ENCODE data around the gene TANGO6. TPM values are rescaled to one million over a fixed set of nuclear protein-coding genes. Genes with fewer than 3 reads are reported as not detected.

Gene TANGO6
- total and polyA plus RNA-seq, 12 donors, result 1.9 to 17.9 (median 10.9) TPM

DNA sequence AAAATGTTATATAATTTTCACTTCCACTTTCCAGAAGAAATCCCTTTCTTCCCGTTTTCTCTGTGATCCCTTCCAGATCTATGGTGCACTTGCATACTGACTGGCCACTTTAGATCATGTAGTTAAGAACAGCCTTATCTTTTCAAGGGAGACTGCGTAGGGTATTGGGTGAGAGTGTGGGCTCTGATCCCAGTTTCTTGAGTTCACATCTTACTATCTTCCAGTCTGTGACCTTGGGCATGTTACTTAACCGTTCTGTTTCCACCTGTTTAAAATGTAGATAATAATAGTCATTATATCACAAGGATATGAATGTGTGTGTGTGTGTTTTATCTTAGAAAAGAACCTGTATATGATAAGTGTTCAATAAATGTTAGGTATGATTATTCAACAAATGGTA, 83.7 kb downstream of the TANGO6 start:
- TF ChIP-seq, protein P1, sequence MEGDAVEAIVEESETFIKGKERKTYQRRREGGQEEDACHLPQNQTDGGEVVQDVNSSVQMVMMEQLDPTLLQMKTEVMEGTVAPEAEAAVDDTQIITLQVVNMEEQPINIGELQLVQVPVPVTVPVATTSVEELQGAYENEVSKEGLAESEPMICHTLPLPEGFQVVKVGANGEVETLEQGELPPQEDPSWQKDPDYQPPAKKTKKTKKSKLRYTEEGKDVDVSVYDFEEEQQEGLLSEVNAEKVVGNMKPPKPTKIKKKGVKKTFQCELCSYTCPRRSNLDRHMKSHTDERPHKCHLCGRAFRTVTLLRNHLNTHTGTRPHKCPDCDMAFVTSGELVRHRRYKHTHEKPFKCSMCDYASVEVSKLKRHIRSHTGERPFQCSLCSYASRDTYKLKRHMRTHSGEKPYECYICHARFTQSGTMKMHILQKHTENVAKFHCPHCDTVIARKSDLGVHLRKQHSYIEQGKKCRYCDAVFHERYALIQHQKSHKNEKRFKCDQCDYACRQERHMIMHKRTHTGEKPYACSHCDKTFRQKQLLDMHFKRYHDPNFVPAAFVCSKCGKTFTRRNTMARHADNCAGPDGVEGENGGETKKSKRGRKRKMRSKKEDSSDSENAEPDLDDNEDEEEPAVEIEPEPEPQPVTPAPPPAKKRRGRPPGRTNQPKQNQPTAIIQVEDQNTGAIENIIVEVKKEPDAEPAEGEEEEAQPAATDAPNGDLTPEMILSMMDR (IDR thresholded peaks at IDR 0.05), result no peak
- TF ChIP-seq POLR2A (IDR thresholded peaks at IDR 0.05), result no peak
- 48 to 55% (median 54%) methylated on average over 3 of the region's 3 CpGs for WGBS, 4 donors
- Histone ChIP-seq H3K27ac (no peak overlapping the region), H3K36me3 (replicated peaks in 1 of 2) (peaks cover 0 to 16% of the 10 kb centered on the region in 2 donors), H3K9me3 (replicated peaks in 1 of 3) (no peaks in the 10 kb centered on the region), H3K4me3 (no peak overlapping the region), H3K4me1 (replicated peaks in 1 of 2) (no peaks in the 10 kb centered on the region), H3K27me3 (no peaks in the 10 kb centered on the region)
- DNase-seq, result peak in 2 of 7 donors; percentile 8 to 34
- intact Hi-C loops (cut with DNase I), result no loop called here

DNA sequence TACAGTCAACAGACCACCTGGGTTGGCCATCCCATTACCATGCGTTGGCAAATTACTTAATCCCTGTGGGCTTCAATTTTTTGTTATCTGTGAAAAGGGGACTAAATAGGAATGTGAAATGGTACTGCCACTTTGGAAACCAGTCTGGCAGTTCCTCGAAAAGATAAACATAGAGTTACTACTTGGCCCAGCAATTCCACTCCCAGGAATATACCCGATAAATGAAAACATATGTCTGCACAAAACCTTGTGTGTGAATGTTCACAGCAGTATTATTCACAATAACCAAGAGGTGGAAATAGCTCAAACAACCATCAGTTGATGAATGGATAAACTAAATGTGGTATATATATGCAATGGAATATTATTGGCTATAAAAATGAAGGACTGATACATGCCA, 87.9 kb downstream of the TANGO6 start:
- no peak for TF ChIP-seq POLR2A (IDR thresholded peaks at IDR 0.05)
- TF ChIP-seq, protein P1 (IDR thresholded peaks at IDR 0.05), result no peak
- Histone ChIP-seq H3K27ac (no peak overlapping the region), H3K27me3 (no peaks in the 10 kb centered on the region), H3K4me3 (no peak overlapping the region), H3K36me3 (replicated peaks in 1 of 2) (peaks cover 0 to 16% of the 10 kb centered on the region in 2 donors), H3K4me1 (replicated peaks in 1 of 2) (no peaks in the 10 kb centered on the region), H3K9me3 (replicated peaks in 1 of 3) (no peaks in the 10 kb centered on the region)
- 88 to 95% (median 93%) methylated on average over 3 of the region's 3 CpGs for WGBS, 4 donors
- DNase-seq, result no peak
- intact Hi-C loops (cut with DNase I), result no loop called here

DNA sequence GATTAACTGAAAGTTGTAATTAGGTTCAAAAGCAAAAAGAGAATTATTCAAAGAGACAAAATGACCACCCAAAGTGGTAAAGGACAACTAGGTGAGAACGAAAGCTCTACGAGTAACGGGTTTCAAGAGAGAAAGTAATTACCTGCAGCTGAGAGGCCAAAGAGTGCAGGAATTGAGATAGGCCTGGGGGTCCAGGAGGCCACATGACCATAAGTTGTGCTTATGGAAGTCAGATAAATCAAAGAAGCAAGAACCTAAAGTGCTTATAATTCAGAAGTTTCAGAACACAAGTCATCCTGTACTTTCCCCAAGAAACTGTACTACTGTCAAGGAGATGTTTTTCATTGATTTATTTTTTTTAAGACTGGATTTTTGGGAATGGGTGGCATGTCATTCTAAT, 91.1 kb downstream of the TANGO6 start:
- Histone ChIP-seq H3K27me3 (no peaks in the 10 kb centered on the region), H3K9me3 (replicated peaks in 1 of 3) (no peaks in the 10 kb centered on the region), H3K36me3 (replicated peaks in 1 of 2) (peaks cover 0 to 5% of the 10 kb centered on the region in 2 donors), H3K4me1 (replicated peaks in 1 of 2) (no peaks in the 10 kb centered on the region), H3K27ac (no peak overlapping the region), H3K4me3 (no peak overlapping the region)
- TF ChIP-seq POLR2A (IDR thresholded peaks at IDR 0.05), result no peak
- TF ChIP-seq, protein P1 (IDR thresholded peaks at IDR 0.05), result no peak
- DNase-seq, result no peak
- intact Hi-C loops (cut with DNase I), result no loop called here
- 94 to 98% (median 96%) methylated on average over 3 of the region's 3 CpGs for WGBS, 4 donors

DNA sequence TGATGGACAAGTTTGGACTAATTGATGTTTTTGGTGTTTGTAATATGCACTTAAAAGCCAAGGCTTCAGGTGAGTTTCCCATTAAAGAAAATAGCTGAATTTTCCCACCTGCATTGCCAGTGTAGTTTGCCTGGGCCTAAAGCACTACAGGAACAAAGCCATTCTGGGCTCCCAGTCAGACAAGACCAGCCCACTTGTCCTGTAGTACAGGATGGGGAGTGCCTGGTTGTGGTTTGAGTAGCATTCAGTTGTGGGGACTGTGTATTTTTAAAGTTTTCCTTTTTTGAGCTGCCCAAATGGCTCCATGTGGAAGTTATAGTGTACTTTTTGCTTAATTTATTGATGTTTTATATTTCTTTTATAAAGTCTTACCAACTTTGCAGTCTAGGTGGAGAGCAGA, 91.7 kb downstream of the TANGO6 start:
- Histone ChIP-seq H3K27me3 (no peaks in the 10 kb centered on the region), H3K4me3 (no peak overlapping the region), H3K4me1 (replicated peaks in 1 of 2) (no peaks in the 10 kb centered on the region), H3K27ac (no peak overlapping the region), H3K9me3 (replicated peaks in 1 of 3) (no peaks in the 10 kb centered on the region), H3K36me3 (replicated peaks in 1 of 2) (peaks cover 0 to 5% of the 10 kb centered on the region in 2 donors)
- TF ChIP-seq, protein P1 (IDR thresholded peaks at IDR 0.05), result no peak
- DNase-seq, result no peak
- intact Hi-C loops (cut with DNase I), result no loop called here

All from adrenal gland (tissue), 12 donors.